ENCODE results near the gene ACADM. TPM values are rescaled to one million over a fixed set of nuclear protein-coding genes. Genes with fewer than 3 reads are reported as not detected.
"Not testable (repeated sequence)": the region's sequence is repeated elsewhere in the genome, so short reads cannot be mapped to it uniquely, and the experiment has no call there.

The ACADM gene
- total RNA-seq, 2 donors from 2014 or later = 101 to 178 TPM

DNA sequence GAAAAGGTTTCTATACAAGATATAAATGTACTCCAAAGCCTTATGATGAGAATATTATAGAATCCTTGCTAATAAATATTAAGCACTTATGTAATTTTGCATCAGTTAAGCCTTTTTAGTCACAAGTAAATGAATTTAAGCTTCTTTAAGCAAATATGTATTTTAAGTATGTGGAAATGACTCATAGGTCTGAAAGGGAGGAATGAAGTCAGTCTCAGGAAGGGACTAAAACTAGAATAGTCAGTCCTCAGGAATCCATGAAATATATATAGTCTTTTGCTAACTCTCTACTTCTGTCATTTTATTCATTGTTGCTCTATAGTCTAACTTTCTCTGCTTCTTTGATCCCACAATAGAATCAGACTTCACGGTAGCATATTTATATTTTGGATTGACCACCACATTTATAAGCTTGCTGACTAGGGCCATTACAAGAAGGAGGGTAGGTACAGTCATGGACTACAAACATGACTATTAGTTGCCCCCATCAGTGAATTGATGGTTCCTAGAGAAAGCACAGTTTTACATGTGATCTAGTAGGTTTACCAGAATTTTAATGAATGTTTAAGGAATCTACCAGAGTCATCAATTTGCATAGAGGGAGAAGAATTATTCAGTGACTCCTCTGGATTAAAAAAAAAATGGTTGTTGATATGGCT, 41.3 kb downstream of the ACADM start:
- TF ChIP-seq, protein P1, sequence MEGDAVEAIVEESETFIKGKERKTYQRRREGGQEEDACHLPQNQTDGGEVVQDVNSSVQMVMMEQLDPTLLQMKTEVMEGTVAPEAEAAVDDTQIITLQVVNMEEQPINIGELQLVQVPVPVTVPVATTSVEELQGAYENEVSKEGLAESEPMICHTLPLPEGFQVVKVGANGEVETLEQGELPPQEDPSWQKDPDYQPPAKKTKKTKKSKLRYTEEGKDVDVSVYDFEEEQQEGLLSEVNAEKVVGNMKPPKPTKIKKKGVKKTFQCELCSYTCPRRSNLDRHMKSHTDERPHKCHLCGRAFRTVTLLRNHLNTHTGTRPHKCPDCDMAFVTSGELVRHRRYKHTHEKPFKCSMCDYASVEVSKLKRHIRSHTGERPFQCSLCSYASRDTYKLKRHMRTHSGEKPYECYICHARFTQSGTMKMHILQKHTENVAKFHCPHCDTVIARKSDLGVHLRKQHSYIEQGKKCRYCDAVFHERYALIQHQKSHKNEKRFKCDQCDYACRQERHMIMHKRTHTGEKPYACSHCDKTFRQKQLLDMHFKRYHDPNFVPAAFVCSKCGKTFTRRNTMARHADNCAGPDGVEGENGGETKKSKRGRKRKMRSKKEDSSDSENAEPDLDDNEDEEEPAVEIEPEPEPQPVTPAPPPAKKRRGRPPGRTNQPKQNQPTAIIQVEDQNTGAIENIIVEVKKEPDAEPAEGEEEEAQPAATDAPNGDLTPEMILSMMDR (IDR thresholded peaks at IDR 0.05) = no peak
- no peak overlapping the region for H3K27ac ChIP-seq

DNA sequence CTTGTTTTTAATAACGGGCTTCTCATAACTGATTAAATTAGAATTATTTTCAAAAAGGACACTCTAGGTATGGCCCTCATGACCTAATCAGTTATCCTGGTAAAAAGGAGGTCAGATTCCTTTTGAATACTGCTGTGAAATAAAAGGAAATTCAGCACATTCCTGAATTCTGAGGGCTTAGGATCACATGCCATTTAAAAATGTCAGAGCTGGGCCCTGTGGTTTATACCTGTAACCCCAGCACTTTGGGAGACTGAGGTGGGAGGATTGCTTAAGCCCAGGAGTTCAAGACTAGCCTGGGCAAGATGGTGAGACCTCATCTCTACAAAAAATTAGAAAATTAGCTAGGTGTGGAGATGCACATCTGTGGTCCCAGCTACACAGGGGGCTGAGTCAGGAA, 43.5 kb downstream of the ACADM start:
- Histone ChIP-seq H3K9me3 (no peaks in the 10 kb centered on the region), H3K27me3 (no peaks in the 10 kb centered on the region), H3K27ac (no peak overlapping the region), H3K4me3 (no peak overlapping the region), H3K4me1 (no peaks in the 10 kb centered on the region), H3K36me3 (no peaks in the 10 kb centered on the region)
- TF ChIP-seq, protein P1 (IDR thresholded peaks at IDR 0.05) = no peak
- DNase-seq (ENCODE audit: low spot score) = no peak

More for the DNA sequence above, 41.3 kb downstream of the ACADM start:
- no peaks in the 10 kb centered on the region for H3K9me3 ChIP-seq
- no peaks in the 10 kb centered on the region for H3K27me3 ChIP-seq
- H3K36me3 ChIP-seq = no peaks in the 10 kb centered on the region
- H3K4me1 ChIP-seq = no peaks in the 10 kb centered on the region
- no peak overlapping the region for H3K4me3 ChIP-seq
- no peak for DNase-seq (ENCODE audit: low spot score)

DNA sequence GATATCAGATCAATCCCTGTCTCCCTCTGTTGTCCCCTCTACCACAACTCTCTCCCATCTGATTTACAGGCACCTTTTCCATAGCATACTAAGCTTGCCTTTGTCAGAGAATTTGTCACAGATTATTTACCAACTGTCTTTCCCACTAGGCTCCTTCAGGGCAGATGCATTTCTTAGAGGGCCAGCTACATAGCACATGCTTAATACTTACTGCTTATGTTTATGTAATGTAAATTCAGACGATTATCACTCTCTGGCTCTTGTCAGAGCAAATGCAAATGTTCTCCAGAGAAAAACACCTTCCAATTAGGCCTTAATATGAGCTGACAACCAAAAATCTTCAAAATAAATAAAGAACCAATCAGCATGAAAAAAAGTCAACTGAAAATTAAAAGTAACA, 46.3 kb downstream of the ACADM start:
- no peak for DNase-seq (ENCODE audit: low spot score)
- H3K4me1 ChIP-seq = no peaks in the 10 kb centered on the region
- H3K4me3 ChIP-seq = no peak overlapping the region
- no peaks in the 10 kb centered on the region for H3K27me3 ChIP-seq
- no peaks in the 10 kb centered on the region for H3K9me3 ChIP-seq
- no peak overlapping the region for H3K27ac ChIP-seq
- TF ChIP-seq, protein P1 (IDR thresholded peaks at IDR 0.05) = no peak
- H3K36me3 ChIP-seq = no peaks in the 10 kb centered on the region

DNA sequence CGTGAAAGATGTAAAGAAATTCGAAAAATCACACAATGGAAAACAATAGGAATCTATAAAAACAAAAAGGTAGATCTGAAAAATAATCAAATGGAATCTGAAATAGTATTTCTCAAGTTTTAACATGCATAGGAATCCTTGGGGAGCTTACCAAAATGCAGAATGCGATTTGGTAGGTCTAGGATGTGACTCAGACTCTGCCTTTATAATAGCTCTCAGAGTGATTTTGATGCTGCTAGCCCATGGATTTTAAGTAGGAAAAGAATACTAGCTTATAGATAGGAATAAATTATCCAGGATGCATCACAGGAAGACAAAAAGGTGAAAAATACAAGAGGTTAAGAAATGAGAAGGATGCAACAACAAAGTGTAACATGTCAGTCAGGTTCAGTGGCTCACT, 47.5 kb downstream of the ACADM start:
- no peaks in the 10 kb centered on the region for H3K4me1 ChIP-seq
- peaks cover 0 to under 1% of the 10 kb centered on the region in 2 donors for H3K9me3 ChIP-seq
- DNase-seq (ENCODE audit: low spot score) = no peak
- H3K27me3 ChIP-seq = no peaks in the 10 kb centered on the region
- no peak overlapping the region for H3K27ac ChIP-seq
- H3K36me3 ChIP-seq = no peaks in the 10 kb centered on the region
- TF ChIP-seq, protein P1 (IDR thresholded peaks at IDR 0.05) = no peak
- H3K4me3 ChIP-seq = no peak overlapping the region

DNA sequence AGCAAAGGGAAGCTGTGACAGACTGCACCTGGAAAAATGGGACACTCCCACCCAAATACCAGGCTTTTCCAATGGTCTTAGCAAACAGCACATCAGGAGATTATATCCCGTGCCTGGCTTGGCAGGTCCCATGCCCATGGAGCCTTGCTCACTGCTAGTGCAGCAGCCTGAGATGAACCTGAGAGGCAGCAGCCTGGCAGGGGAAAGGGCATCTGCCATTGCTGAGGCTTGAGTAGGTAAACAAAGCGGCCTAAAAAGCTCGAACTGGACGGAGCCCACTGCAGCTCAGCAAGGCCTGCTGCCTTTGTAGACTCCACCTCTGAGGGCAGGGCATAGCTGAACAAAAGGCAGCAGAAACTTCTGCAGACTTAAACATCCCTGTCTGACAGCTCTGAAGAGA, 53.3 kb downstream of the ACADM start:
- H3K36me3 ChIP-seq; H3K27me3 ChIP-seq; H3K4me1 ChIP-seq; DNase-seq (ENCODE audit: low spot score); H3K4me3 ChIP-seq; H3K27ac ChIP-seq; H3K9me3 ChIP-seq: not testable (repeated sequence)

DNA sequence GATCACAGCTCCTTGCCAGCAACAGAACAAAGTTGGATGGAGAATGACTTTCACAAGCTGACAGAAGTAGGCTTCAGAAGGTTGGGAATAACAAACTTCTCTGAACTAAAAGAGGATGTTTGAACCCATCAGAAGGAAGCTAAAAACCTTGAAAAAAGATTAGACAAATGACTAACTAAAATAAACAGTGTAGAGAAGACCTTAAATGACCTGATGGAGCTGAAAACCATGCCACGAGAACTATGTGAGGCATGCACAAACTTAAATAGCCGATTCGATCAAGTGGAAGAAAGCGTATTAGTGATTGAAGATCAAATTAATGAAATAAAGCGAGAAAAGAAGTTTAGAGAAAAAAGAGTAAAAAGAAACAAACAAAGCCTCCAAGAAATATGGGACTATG, 54.2 kb downstream of the ACADM start:
- not testable (repeated sequence) for H3K27ac ChIP-seq; DNase-seq (ENCODE audit: low spot score); H3K36me3 ChIP-seq; H3K9me3 ChIP-seq; H3K4me1 ChIP-seq; H3K27me3 ChIP-seq; H3K4me3 ChIP-seq

DNA sequence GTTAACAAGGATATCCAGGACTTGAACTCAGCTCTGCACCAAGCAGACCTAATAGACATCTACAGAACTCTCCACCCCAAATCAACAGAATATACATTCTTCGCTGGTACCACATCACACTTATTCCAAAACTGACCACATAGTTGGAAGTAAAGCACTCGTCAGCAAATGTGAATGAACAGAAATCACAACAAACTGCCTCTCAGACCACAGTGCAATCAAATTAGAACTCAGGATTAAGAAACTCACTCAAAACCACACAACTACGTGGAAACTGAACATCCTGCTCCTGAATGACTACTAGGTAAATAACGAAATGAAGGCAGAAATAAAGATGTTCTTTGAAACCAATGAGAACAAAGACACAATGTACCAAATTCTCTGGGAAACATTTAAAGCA, 55.7 kb downstream of the ACADM start:
- H3K4me1 ChIP-seq; H3K27ac ChIP-seq; H3K9me3 ChIP-seq; H3K27me3 ChIP-seq; H3K4me3 ChIP-seq; H3K36me3 ChIP-seq; DNase-seq (ENCODE audit: low spot score): not testable (repeated sequence)

DNA sequence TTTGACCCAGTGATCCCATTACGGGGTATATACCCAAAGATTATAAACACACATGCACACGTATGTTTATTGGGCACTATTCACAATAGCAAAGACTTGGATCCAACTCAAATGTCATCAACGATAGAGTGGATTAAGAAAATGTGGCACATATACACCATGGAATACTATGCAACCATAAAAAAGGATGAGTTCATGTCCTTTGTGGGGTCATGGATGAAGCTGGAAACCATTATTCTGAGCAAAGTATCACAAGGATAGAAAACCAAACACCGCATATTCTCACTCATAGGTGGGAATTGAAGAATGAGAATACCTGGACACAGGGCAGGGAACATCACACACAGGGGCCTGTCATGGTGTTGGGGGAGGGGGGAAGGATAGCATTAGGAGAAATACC, 59.4 kb downstream of the ACADM start:
- H3K36me3 ChIP-seq; H3K27me3 ChIP-seq; H3K27ac ChIP-seq; H3K9me3 ChIP-seq; DNase-seq (ENCODE audit: low spot score); H3K4me3 ChIP-seq: not testable (repeated sequence)
- H3K4me1 ChIP-seq = peaks cover 0 to 27% of the 10 kb centered on the region in 2 donors

All from right atrium auricular region (tissue), 2 donors.